ENCODE data around the gene SLC9A5.

Gene SLC9A5

DNA sequence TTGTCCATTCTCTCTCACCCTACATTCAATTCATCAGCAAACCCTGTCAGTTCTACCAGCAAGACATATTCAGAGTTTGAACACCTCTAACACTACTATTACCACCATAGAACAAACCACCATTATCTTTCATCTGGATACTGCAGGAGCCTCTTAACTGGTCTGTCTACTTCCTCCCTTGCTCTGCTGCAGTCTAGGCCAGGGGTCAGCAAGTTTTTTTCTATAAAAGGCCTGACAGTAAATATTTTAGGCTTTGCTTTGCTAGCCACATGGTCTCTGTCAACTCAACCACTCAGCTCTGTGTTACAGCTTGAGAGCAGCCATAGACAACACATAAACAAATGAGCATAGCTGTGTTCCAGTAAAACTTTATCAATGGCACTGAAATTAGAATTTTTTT is 63.9 kb downstream of the SLC9A5 start:
- no peak for DNase-seq

DNA sequence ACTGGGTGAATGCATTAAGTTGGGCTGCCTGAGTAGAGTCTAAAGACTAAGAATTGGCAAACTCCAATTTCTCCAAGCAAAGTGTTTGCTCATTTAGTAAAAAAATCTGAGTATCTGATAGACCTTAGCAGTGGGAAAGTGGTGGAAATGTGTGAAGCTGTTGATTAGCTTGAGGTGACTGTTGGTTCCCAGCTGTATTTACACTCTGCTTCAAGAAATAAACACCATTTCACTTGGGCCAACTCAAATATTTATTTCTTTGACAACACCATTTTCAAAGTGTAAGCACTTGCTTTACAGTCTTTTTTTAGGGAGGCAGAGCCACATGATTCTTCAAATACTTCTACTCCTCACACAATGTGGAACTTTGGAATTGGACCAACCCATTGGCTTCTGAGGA is 69.1 kb downstream of the SLC9A5 start:
- no peak for DNase-seq

Measured in NCI-H2107 (cell line).